DOHH2 (cell line): ENCODE measurements around the gene ACCSL.

Source experiments
- EZH2phosphoT487 ChIP-seq: fragments of 200-600 bp; sonication (generic); IDR thresholded peaks from 2 replicates; pipeline ENCODE4 v1.6.1; 2017; ENCODE audit warnings: borderline replicate concordance, mild to moderate bottlenecking, antibody characterized with exemption, low read length, moderate library complexity, mixed read lengths
- TF ChIP-seq, protein P1 (sequence below): fragments of 200-600 bp; sonication (generic); IDR thresholded peaks from one replicate; pipeline ENCODE4 v1.5.1; 2014; ENCODE audit warnings: antibody characterized with exemption, mild to moderate bottlenecking, low read depth, low read length; ENCODE audit not compliant: poor library complexity, severe bottlenecking

DNA sequence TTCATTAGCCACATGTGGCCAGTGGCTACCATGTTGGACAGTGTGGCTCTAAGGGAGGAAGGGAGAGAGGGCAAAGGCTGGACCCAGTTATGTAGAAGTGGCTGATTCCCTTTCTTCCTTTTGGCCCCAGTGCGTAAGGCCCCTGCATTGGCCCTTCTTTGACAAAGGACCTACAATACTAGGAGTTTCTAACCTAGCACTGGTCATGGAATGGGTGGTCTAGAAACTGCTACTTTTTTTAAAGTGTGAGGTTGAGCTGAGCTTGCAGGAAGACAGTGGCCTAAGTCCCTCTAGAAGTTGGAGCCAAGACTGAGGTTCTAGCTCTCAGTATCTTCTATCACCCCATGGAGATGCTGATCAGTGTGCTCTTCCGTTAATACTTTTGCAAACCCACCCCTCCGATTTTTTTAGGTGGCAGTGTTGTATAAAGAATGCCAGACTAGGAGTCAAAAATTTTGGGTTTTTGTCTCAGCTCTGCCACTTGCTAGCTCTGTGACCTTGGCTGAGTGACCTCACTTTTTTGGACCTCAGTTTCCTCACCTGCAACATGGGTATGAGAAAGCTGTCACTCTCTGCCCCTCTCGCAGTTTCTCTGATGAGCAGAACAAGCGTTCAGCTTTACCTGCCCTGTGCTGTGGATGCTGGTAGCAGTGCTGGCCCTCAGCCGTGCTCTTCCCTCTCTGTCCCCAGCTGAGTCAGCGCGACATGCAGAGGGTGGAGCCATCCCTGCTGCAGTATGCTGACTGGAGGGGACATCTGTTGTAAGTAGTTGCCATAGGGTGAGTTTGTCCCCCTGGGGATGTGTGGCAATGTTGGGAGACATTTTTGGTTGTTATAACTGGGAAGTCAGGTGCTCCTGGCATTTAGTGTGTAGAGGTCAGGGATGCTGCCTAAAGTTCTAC is 25.2 kb downstream of the ACCSL start:
- TF ChIP-seq EZH2phosphoT487: no peak
- TF ChIP-seq, protein P1, sequence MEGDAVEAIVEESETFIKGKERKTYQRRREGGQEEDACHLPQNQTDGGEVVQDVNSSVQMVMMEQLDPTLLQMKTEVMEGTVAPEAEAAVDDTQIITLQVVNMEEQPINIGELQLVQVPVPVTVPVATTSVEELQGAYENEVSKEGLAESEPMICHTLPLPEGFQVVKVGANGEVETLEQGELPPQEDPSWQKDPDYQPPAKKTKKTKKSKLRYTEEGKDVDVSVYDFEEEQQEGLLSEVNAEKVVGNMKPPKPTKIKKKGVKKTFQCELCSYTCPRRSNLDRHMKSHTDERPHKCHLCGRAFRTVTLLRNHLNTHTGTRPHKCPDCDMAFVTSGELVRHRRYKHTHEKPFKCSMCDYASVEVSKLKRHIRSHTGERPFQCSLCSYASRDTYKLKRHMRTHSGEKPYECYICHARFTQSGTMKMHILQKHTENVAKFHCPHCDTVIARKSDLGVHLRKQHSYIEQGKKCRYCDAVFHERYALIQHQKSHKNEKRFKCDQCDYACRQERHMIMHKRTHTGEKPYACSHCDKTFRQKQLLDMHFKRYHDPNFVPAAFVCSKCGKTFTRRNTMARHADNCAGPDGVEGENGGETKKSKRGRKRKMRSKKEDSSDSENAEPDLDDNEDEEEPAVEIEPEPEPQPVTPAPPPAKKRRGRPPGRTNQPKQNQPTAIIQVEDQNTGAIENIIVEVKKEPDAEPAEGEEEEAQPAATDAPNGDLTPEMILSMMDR: no peak
